ENCODE measurements around the gene SMIM36.
A peak's percentile ranks its signal among the peaks of the same experiment; 100 is the strongest.

The SMIM36 gene

DNA sequence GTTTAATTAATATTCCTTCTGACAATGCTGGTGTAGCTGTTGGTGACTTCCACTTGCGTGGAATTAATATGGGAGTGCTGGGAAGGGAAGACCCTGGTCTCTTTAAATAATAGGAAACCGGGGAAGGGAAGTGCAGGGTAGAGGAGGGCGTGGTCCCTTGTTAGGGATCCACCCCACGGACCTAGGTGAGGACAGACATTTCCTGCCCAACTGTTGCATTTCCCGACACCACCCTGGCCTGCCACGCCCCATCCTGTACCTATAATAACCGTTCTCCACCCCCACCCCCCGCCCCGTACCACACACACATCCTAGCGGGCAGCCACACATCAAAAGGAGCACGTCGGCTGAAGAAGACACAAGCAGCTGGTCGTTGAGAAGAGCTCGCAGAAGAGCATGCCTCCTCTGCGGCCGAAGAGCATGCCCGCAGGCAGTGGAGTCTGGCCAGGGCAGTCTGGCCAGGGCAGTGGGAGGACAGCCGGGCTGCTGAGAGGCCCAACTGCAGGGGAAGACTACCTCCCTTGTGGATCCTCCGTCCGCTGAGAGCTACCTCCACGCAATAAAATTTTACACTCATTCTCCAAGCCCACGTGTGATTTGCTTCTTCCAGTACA, 52.9 kb downstream of the SMIM36 start:
- TF ChIP-seq SIN3A (IDR thresholded peaks at IDR 0.05; ENCODE audit: borderline replicate concordance, insufficient read depth, low read length) (no peak), FOXP2 (optimal IDR thresholded peaks at IDR 0.05; ENCODE audit: borderline replicate concordance, extremely low read depth, extremely low read length, insufficient read depth) (no peak), TAF1 (IDR thresholded peaks at IDR 0.05; ENCODE audit: borderline replicate concordance, insufficient read depth, low read length) (no peak), POLR2AphosphoS5 (IDR thresholded peaks at IDR 0.05; ENCODE audit: low read depth, low read length) (no peak)
- TF ChIP-seq, protein P1, sequence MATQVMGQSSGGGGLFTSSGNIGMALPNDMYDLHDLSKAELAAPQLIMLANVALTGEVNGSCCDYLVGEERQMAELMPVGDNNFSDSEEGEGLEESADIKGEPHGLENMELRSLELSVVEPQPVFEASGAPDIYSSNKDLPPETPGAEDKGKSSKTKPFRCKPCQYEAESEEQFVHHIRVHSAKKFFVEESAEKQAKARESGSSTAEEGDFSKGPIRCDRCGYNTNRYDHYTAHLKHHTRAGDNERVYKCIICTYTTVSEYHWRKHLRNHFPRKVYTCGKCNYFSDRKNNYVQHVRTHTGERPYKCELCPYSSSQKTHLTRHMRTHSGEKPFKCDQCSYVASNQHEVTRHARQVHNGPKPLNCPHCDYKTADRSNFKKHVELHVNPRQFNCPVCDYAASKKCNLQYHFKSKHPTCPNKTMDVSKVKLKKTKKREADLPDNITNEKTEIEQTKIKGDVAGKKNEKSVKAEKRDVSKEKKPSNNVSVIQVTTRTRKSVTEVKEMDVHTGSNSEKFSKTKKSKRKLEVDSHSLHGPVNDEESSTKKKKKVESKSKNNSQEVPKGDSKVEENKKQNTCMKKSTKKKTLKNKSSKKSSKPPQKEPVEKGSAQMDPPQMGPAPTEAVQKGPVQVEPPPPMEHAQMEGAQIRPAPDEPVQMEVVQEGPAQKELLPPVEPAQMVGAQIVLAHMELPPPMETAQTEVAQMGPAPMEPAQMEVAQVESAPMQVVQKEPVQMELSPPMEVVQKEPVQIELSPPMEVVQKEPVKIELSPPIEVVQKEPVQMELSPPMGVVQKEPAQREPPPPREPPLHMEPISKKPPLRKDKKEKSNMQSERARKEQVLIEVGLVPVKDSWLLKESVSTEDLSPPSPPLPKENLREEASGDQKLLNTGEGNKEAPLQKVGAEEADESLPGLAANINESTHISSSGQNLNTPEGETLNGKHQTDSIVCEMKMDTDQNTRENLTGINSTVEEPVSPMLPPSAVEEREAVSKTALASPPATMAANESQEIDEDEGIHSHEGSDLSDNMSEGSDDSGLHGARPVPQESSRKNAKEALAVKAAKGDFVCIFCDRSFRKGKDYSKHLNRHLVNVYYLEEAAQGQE (IDR thresholded peaks at IDR 0.05; ENCODE audit: insufficient read depth in 1 of 2, low read depth in 2 of 2, low read length in 2 of 2): no peak

GRCh38 chr17:55456307-55457240, 54.7 kb downstream of the SMIM36 start:
- TF ChIP-seq, protein P1 (IDR thresholded peaks at IDR 0.05; ENCODE audit: insufficient read depth in 1 of 2, low read depth in 2 of 2, low read length in 2 of 2): no peak
- TF ChIP-seq SIN3A (IDR thresholded peaks at IDR 0.05; ENCODE audit: borderline replicate concordance, insufficient read depth, low read length): no peak
- no peak for TF ChIP-seq TAF1 (IDR thresholded peaks at IDR 0.05; ENCODE audit: borderline replicate concordance, insufficient read depth, low read length)
- no peak for TF ChIP-seq POLR2AphosphoS5 (IDR thresholded peaks at IDR 0.05; ENCODE audit: low read depth, low read length)
- no peak for TF ChIP-seq FOXP2 (optimal IDR thresholded peaks at IDR 0.05; ENCODE audit: borderline replicate concordance, extremely low read depth, extremely low read length, insufficient read depth)

DNA sequence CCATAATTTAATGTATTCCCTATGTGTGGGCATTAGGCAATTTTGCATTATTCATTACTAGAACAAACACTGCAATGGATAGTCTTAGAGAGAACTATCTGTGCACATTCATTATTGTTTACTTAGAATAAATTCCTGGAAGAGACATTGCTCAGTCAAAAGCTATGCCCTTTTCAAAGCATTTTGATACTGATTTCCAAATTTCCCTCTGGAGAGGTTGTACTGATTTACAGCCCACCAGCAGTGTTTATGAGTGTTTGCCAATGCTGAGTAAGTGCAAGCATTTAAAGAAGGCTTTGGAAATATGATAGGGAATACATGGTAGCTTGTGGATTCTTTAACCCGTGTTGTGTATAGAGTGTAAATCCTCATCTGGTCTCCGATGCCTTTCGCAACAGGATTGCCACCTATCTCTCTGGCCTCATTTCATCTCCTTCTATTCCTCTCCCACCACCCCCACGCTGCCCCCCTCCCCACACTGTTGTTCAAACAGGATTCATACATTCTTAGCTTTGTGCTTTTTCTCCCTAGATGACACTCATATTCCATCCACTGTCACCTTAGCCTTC, 56.3 kb downstream of the SMIM36 start:
- TF ChIP-seq FOXP2 (optimal IDR thresholded peaks at IDR 0.05; ENCODE audit: borderline replicate concordance, extremely low read depth, extremely low read length, insufficient read depth): no peak
- no peak for TF ChIP-seq TAF1 (IDR thresholded peaks at IDR 0.05; ENCODE audit: borderline replicate concordance, insufficient read depth, low read length)
- TF ChIP-seq, protein P1 (IDR thresholded peaks at IDR 0.05; ENCODE audit: insufficient read depth in 1 of 2, low read depth in 2 of 2, low read length in 2 of 2): no peak
- TF ChIP-seq SIN3A (IDR thresholded peaks at IDR 0.05; ENCODE audit: borderline replicate concordance, insufficient read depth, low read length): no peak
- TF ChIP-seq POLR2AphosphoS5 (IDR thresholded peaks at IDR 0.05; ENCODE audit: low read depth, low read length): no peak

GRCh38 chr17:55453839-55454557, 57.3 kb downstream of the SMIM36 start:
- TF ChIP-seq, protein P1 (IDR thresholded peaks at IDR 0.05; ENCODE audit: insufficient read depth in 1 of 2, low read depth in 2 of 2, low read length in 2 of 2): no peak
- TF ChIP-seq SIN3A (IDR thresholded peaks at IDR 0.05; ENCODE audit: borderline replicate concordance, insufficient read depth, low read length): peak; percentile 48; the same call in 1 of the 2 replicates
